Natural killer cell treated with Interleukin-12 subunit alpha and Interleukin-12 subunit beta and Interleukin-15 and Interleukin-18, amount 100 ng/mL, for 72 hours (primary cell): Measurements from ENCODE around the gene NLRC3. TPM values are rescaled to one million over a fixed set of nuclear protein-coding genes. Genes with fewer than 3 reads are reported as not detected.
A peak's percentile ranks its signal among the peaks of the same experiment; 100 is the strongest.
"Not testable (repeated sequence)": the region's sequence is repeated elsewhere in the genome, so short reads cannot be mapped to it uniquely, and the experiment has no call there.

Experiments
- ATAC-seq, 2 donors: fragments of 150-1000 bp; cut with Tn5 transposase in 1 of 2; sonication (Bioruptor Pico), chemical (Tn5 transposase) in 1 of 2; 2 replicates each; pipeline ENCODE4 v1.10.0; 2021
- DNase-seq: peaks from one replicate; pipeline ENCODE4 v3.0.0; 2022; ENCODE audit warnings: low spot score
- H3K27ac Mint-ChIP-seq, 2 donors: 1 replicate in 1 of 2; 2 replicates in 1 of 2; pipeline ENCODE4 v1.8.0; 2022; ENCODE audit warnings: mixed read lengths in 2 of 2, mild to moderate bottlenecking in 1 of 2, moderate library complexity in 1 of 2
- H3K27me3 Mint-ChIP-seq, 2 donors: 1 replicate in 1 of 2; 2 replicates in 1 of 2; pipeline ENCODE4 v1.8.0; 2022; ENCODE audit warnings: mixed read lengths in 2 of 2
- H3K36me3 Mint-ChIP-seq: one replicate; pipeline ENCODE4 v1.8.0; 2022; ENCODE audit warnings: mixed read lengths
- H3K4me1 Mint-ChIP-seq, 2 donors: 1 replicate in 1 of 2; 2 replicates in 1 of 2; pipeline ENCODE4 v1.8.0; 2022; ENCODE audit warnings: low read depth in 2 of 2, mixed read lengths in 2 of 2, mild to moderate bottlenecking in 1 of 2
- H3K4me3 Mint-ChIP-seq: one replicate; pipeline ENCODE4 v1.8.0; 2022; ENCODE audit warnings: mixed read lengths
- H3K9me3 Mint-ChIP-seq: 2 replicates; pipeline ENCODE4 v1.8.0; 2022; ENCODE audit warnings: mixed read lengths
- total RNA-seq, 2 donors: library from RNA; stranded (reverse); gene quantifications; one replicate each; pipeline ENCODE4 v1.2.3, GENCODE V29; 2022

The NLRC3 gene
- total RNA-seq, 2 donors from 2014 or later = 48.3 to 61.8 TPM

- Mint-ChIP-seq H3K27ac (no peak overlapping the region), H3K4me3 (no peak overlapping the region), H3K9me3 (no peaks in the 10 kb centered on the region), H3K36me3 (no peaks in the 10 kb centered on the region), H3K27me3 (no peaks in the 10 kb centered on the region), H3K4me1 (no peaks in the 10 kb centered on the region)
- ATAC-seq (no peak), DNase-seq (no peak)
Observed at GRCh38 chr16:3519581-3519980, 57.6 kb downstream of the NLRC3 start.

DNA sequence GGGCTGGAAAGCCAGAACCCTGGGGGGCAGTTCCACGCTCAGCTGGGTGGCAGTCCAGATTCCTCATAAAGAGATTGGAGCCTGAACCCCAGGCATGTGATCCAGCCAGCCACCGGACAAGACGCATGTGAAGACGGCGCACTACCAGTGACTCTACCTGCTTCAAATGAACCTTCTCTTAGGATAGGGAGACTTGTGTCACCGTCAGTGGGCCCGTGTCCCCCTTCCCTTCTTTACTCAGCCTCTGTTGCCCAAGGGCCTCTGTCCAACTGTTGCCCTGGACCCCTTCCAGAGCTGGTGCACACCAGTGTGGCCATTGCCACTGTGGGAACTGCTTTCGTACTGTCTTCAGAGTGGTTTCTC, 58.2 kb downstream of the NLRC3 start:
- peaks cover 0 to 2% of the 10 kb centered on the region in 2 donors for H3K4me1 Mint-ChIP-seq
- H3K36me3 Mint-ChIP-seq = peaks cover under 1% of the 10 kb centered on the region
- ATAC-seq (no peak), DNase-seq (peak; percentile 20)
- no peaks in the 10 kb centered on the region for H3K27me3 Mint-ChIP-seq
- H3K9me3 Mint-ChIP-seq = no peaks in the 10 kb centered on the region
- no peak overlapping the region for H3K27ac Mint-ChIP-seq
- no peak overlapping the region for H3K4me3 Mint-ChIP-seq

GRCh38 chr16:3518292-3518985, 58.8 kb downstream of the NLRC3 start:
- H3K27ac Mint-ChIP-seq = no peak overlapping the region
- DNase-seq (peak; percentile 53), ATAC-seq (no peak)
- peaks cover 6% of the 10 kb centered on the region for H3K36me3 Mint-ChIP-seq
- H3K9me3 Mint-ChIP-seq = no peaks in the 10 kb centered on the region
- no peaks in the 10 kb centered on the region for H3K27me3 Mint-ChIP-seq
- no peak overlapping the region for H3K4me3 Mint-ChIP-seq
- peaks cover 0 to 6% of the 10 kb centered on the region in 2 donors for H3K4me1 Mint-ChIP-seq

DNA sequence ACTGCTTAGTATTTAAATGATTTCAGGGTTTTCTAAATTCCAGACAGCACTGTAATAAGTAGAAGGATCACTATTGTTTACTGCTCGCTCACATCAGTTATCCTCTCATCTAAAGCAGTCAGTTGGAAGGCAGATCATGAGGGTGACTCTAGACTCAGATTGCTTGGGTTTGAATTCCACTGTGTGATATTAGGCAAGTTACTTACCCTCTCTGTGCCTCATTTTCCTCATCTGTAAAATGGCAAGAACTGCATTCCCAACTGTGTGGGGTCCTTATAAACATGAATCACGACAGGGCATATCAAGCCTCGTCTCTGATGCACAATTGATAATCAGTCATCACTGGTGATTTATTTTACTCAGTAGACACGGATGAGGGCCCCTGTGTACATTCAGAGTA, 61.3 kb downstream of the NLRC3 start:
- no peak for DNase-seq
- Mint-ChIP-seq H3K27ac (no peak overlapping the region), H3K9me3 (no peaks in the 10 kb centered on the region), H3K36me3 (peaks cover 6% of the 10 kb centered on the region), H3K27me3 (no peaks in the 10 kb centered on the region), H3K4me3 (no peak overlapping the region), H3K4me1 (peaks cover 0 to 6% of the 10 kb centered on the region in 2 donors)
- ATAC-seq = no peak

GRCh38 chr16:3514621-3515020, 62.6 kb downstream of the NLRC3 start:
- H3K4me1 Mint-ChIP-seq = peaks cover 0 to 6% of the 10 kb centered on the region in 2 donors
- H3K36me3 Mint-ChIP-seq = peaks cover 6% of the 10 kb centered on the region
- H3K27me3 Mint-ChIP-seq = no peaks in the 10 kb centered on the region
- H3K27ac Mint-ChIP-seq = no peak overlapping the region
- H3K9me3 Mint-ChIP-seq = no peaks in the 10 kb centered on the region
- DNase-seq (no peak), ATAC-seq (no peak)
- no peak overlapping the region for H3K4me3 Mint-ChIP-seq

DNA sequence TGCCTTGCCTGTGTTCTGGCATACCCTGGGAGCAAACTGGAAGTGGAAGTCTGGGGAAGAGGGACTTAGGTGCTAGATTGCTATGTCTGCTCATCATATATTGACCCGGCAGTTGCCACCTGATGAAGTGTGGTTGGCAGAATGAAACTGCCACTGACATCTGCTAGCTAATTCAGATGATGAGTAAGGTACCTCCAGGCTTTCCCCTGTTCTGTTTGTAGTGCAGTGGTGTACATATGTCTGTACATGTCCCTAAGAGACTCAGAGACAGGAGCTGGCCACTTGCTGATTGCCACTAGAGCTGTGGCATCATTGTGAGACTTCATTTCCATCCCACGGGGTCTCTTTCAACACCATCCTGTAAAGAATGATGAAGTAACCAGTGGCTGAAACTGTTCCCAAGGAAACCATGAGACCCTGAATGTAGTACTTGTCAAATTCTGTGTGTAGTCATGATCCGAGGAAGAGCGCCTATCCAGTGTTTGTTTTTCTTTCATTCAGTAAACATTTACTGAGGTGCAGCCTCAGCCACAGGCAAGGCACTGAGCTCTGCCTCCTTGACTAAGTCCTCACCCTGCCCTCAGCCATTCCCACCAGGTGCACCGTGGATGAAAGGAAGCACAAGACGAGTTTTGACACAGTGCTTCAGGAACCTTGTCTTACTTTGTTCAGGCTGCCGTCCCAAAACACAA, 63.2 kb downstream of the NLRC3 start:
- Mint-ChIP-seq H3K4me1 (peaks cover 0 to 6% of the 10 kb centered on the region in 2 donors), H3K36me3 (peaks cover 6% of the 10 kb centered on the region), H3K27ac (peak overlapping the region in 1 of 2 donors; percentile 25), H3K4me3 (no peak overlapping the region), H3K27me3 (no peaks in the 10 kb centered on the region), H3K9me3 (no peaks in the 10 kb centered on the region)
- ATAC-seq = peak in 1 of 2 donors; percentile 73
- peak; percentile 16 for DNase-seq

DNA sequence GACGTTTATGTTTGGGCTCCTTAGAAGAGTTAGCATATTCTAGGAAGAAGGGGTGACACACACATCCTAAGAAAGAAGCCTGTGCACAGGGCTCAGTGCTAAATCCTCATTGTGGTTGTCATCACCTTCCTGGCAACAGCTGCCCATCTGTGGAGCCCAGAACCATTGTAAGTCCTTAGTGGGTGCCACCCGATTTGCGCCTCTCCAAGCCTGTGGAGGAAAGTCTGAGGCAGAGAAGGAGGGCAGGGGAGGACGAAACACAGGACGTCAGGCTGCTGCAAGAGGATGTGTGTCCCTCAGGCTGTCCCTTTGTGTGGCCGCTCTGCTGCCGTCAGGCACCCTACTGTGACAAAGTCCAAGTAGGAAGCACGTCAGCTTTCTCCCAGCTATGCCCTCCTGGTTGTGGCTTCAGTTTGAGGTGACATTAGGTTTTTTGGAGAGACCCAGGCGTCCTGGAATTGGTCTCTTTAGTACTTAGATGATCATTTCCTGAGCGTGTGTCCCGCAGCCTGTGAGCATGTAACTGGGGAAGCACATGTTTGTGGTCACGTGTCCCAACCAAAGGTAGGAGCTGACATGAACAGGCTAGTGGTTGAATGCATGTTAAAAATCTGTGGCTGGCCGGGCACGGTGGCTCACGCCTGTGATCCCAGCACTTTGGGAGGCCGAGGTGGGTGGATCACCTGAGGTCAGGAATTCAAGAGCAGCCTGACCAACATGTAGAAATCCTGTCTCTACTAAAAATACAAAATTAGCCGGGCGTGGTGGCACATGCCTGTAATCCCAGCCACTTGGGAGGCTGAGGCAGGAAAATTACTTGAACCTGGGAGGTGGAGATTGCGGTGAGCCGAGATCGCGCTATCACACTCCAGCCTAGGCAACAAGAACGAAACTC, 65.7 kb downstream of the NLRC3 start:
- H3K36me3 Mint-ChIP-seq = peaks cover 13% of the 10 kb centered on the region
- DNase-seq (peak; percentile 44), ATAC-seq (no peak)
- peaks cover 0 to 9% of the 10 kb centered on the region in 2 donors for H3K4me1 Mint-ChIP-seq
- no peak overlapping the region for H3K27ac Mint-ChIP-seq
- H3K4me3 Mint-ChIP-seq = no peak overlapping the region
- H3K9me3 Mint-ChIP-seq = no peaks in the 10 kb centered on the region
- no peaks in the 10 kb centered on the region for H3K27me3 Mint-ChIP-seq

GRCh38 chr16:3510416-3510815, 66.8 kb downstream of the NLRC3 start:
- no peaks in the 10 kb centered on the region for H3K27me3 Mint-ChIP-seq
- no peak overlapping the region for H3K4me3 Mint-ChIP-seq
- peaks cover 13% of the 10 kb centered on the region for H3K36me3 Mint-ChIP-seq
- H3K27ac Mint-ChIP-seq = no peak overlapping the region
- DNase-seq (peak; percentile 15), ATAC-seq (no peak)
- H3K4me1 Mint-ChIP-seq = peaks cover 0 to 9% of the 10 kb centered on the region in 2 donors
- no peaks in the 10 kb centered on the region for H3K9me3 Mint-ChIP-seq

GRCh38 chr16:3509470-3509928, 67.7 kb downstream of the NLRC3 start:
- peak overlapping the region in 1 of 2 donors; percentile 62 for H3K27ac Mint-ChIP-seq
- no peaks in the 10 kb centered on the region for H3K9me3 Mint-ChIP-seq
- H3K27me3 Mint-ChIP-seq = no peaks in the 10 kb centered on the region
- H3K4me1 Mint-ChIP-seq = peaks cover 0 to 9% of the 10 kb centered on the region in 2 donors
- DNase-seq (peak; percentile 29), ATAC-seq (peak; percentile 63 to 82)
- peaks cover 13% of the 10 kb centered on the region for H3K36me3 Mint-ChIP-seq
- no peak overlapping the region for H3K4me3 Mint-ChIP-seq

GRCh38 chr16:3508736-3509135, 68.5 kb downstream of the NLRC3 start:
- ATAC-seq = no peak
- peak; percentile 12 for DNase-seq
- peaks cover 1 to 12% of the 10 kb centered on the region in 2 donors for H3K4me1 Mint-ChIP-seq
- H3K27me3 Mint-ChIP-seq = no peaks in the 10 kb centered on the region
- peaks cover 10% of the 10 kb centered on the region for H3K36me3 Mint-ChIP-seq
- H3K9me3 Mint-ChIP-seq = no peaks in the 10 kb centered on the region
- peak overlapping the region in 1 of 2 donors; percentile 7 for H3K27ac Mint-ChIP-seq
- H3K4me3 Mint-ChIP-seq = no peak overlapping the region

- H3K36me3 Mint-ChIP-seq = peaks cover 4% of the 10 kb centered on the region
- H3K4me1 Mint-ChIP-seq = peaks cover 28 to 39% of the 10 kb centered on the region in 2 donors
- peak overlapping the region; percentile 69 to 72 for H3K27ac Mint-ChIP-seq
- ATAC-seq (peak in 1 of 2 donors; percentile 34), DNase-seq (peak; percentile 55)
- H3K27me3 Mint-ChIP-seq = no peaks in the 10 kb centered on the region
- peak overlapping the region; percentile 70 for H3K4me3 Mint-ChIP-seq
- H3K9me3 Mint-ChIP-seq = peaks cover 3% of the 10 kb centered on the region
Observed at GRCh38 chr16:3503523-3503922, 73.7 kb downstream of the NLRC3 start.

DNA sequence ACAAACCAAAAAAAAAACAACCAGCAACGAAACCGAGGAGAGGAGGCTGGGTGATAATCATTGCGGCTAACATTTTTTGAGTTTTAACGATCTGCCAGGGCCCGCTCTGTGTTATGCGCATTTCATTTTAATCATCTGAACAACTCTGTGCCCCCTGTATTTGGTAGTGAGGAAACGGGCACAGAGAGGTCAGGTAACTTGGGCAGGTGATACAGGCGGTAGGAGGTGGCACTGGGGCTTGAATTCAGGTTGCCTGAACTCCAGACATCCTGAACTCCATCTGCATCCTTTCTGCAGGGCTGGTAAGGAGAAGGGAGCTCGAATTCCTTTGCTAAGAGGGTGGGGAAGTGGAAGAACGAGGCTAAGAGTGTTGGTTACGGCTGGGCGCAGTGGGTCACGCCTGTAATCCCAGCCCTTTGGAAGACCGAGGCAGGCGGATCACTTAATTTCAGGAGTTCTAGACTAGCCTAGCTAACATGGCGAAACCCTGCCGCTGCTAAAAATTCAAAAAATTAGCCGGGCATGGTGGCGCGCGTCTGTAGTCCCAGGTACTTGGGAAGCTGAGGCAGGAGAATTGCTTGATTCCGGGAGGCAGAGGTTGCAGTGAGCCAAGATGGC, 75.3 kb downstream of the NLRC3 start:
- peak overlapping the region; percentile 84 for H3K4me3 Mint-ChIP-seq
- peaks cover 3% of the 10 kb centered on the region for H3K9me3 Mint-ChIP-seq
- H3K27ac Mint-ChIP-seq = peak overlapping the region; percentile 60 to 81
- ATAC-seq (no peak), DNase-seq (peak; percentile 23)
- H3K4me1 Mint-ChIP-seq = peaks cover 28 to 36% of the 10 kb centered on the region in 2 donors
- no peaks in the 10 kb centered on the region for H3K36me3 Mint-ChIP-seq
- H3K27me3 Mint-ChIP-seq = no peaks in the 10 kb centered on the region

- DNase-seq = peak; percentile 23
- H3K27me3 Mint-ChIP-seq = not testable (repeated sequence)
Observed at GRCh38 chr16:3501412-3501761, 75.8 kb downstream of the NLRC3 start.

More at GRCh38 chr16:3501412-3501761, 75.8 kb downstream of the NLRC3 start:
- H3K36me3 Mint-ChIP-seq, ATAC-seq, H3K9me3 Mint-ChIP-seq: not testable (repeated sequence)
- Mint-ChIP-seq H3K27ac (peak overlapping the region; percentile 60 to 81), H3K4me1 (peaks cover 28 to 36% of the 10 kb centered on the region in 2 donors), H3K4me3 (peak overlapping the region; percentile 84)
